ENCODE measurements around the gene MED26. TPM values are rescaled to one million over a fixed set of nuclear protein-coding genes. Genes with fewer than 3 reads are reported as not detected.

MED26 gene
- total and polyA plus RNA-seq, 9 of the 15 experiments (the other 6 are each of a cell fraction or from before 2014, with no cell fraction given), result 0.71 to 15.1 (median 6.2) TPM

- TF ChIP-seq, protein P1, sequence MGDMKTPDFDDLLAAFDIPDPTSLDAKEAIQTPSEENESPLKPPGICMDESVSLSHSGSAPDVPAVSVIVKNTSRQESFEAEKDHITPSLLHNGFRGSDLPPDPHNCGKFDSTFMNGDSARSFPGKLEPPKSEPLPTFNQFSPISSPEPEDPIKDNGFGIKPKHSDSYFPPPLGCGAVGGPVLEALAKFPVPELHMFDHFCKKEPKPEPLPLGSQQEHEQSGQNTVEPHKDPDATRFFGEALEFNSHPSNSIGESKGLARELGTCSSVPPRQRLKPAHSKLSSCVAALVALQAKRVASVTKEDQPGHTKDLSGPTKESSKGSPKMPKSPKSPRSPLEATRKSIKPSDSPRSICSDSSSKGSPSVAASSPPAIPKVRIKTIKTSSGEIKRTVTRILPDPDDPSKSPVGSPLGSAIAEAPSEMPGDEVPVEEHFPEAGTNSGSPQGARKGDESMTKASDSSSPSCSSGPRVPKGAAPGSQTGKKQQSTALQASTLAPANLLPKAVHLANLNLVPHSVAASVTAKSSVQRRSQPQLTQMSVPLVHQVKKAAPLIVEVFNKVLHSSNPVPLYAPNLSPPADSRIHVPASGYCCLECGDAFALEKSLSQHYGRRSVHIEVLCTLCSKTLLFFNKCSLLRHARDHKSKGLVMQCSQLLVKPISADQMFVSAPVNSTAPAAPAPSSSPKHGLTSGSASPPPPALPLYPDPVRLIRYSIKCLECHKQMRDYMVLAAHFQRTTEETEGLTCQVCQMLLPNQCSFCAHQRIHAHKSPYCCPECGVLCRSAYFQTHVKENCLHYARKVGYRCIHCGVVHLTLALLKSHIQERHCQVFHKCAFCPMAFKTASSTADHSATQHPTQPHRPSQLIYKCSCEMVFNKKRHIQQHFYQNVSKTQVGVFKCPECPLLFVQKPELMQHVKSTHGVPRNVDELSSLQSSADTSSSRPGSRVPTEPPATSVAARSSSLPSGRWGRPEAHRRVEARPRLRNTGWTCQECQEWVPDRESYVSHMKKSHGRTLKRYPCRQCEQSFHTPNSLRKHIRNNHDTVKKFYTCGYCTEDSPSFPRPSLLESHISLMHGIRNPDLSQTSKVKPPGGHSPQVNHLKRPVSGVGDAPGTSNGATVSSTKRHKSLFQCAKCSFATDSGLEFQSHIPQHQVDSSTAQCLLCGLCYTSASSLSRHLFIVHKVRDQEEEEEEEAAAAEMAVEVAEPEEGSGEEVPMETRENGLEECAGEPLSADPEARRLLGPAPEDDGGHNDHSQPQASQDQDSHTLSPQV (IDR thresholded peaks at IDR 0.05), result peak; percentile 29; the same call in 1 of the 2 replicates
- peak; percentile 55; the same call in 1 of the 2 replicates for TF ChIP-seq DPF2 (IDR thresholded peaks at IDR 0.05)
- no peak for TF ChIP-seq ZNF41 (CRISPR knock-in tag; conservative IDR thresholded peaks at IDR 0.05)
- TF ChIP-seq ADNP (tag; IDR thresholded peaks at IDR 0.05), result no peak
- TF ChIP-seq HMGN3 (IDR thresholded peaks at IDR 0.05; ENCODE audit: borderline replicate concordance, extremely low read depth, insufficient read length, low read depth, low read length), result no peak
- TF ChIP-seq POU5F1 (IDR thresholded peaks at IDR 0.05; ENCODE audit: borderline replicate concordance, low read depth, low read length, partially characterized antibody), result no peak
- no peak for TF ChIP-seq ZBTB8A (IDR thresholded peaks at IDR 0.05; ENCODE audit: partially characterized antibody)
- no peak for TF ChIP-seq BRD9 (IDR thresholded peaks at IDR 0.05; ENCODE audit: low read depth, partially characterized antibody)
- TF ChIP-seq, protein P2, sequence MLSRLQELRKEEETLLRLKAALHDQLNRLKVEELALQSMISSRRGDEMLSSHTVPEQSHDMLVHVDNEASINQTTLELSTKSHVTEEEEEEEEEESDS (CRISPR knock-in tag; IDR thresholded peaks at IDR 0.05), result no peak
- no peak for TF ChIP-seq ZNF316 (IDR thresholded peaks at IDR 0.05)
- no peak for TF ChIP-seq ZBTB9 (CRISPR knock-in tag; IDR thresholded peaks at IDR 0.05)
- TF ChIP-seq ETV1 (tag; conservative IDR thresholded peaks at IDR 0.05; ENCODE audit: low read depth), result no peak; the same call in 1 of the 2 replicates
- TF ChIP-seq, protein P3, sequence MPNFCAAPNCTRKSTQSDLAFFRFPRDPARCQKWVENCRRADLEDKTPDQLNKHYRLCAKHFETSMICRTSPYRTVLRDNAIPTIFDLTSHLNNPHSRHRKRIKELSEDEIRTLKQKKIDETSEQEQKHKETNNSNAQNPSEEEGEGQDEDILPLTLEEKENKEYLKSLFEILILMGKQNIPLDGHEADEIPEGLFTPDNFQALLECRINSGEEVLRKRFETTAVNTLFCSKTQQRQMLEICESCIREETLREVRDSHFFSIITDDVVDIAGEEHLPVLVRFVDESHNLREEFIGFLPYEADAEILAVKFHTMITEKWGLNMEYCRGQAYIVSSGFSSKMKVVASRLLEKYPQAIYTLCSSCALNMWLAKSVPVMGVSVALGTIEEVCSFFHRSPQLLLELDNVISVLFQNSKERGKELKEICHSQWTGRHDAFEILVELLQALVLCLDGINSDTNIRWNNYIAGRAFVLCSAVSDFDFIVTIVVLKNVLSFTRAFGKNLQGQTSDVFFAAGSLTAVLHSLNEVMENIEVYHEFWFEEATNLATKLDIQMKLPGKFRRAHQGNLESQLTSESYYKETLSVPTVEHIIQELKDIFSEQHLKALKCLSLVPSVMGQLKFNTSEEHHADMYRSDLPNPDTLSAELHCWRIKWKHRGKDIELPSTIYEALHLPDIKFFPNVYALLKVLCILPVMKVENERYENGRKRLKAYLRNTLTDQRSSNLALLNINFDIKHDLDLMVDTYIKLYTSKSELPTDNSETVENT (CRISPR knock-in tag; IDR thresholded peaks at IDR 0.05), result no peak
- TF ChIP-seq SIRT6 (IDR thresholded peaks at IDR 0.05; ENCODE audit: low read depth, low read length), result no peak
- no peak for TF ChIP-seq FOXP1 (CRISPR knock-in tag; IDR thresholded peaks at IDR 0.05)
- TF ChIP-seq CCAR2 (IDR thresholded peaks at IDR 0.05; ENCODE audit: low read depth, low read length), result no peak
- no peak for TF ChIP-seq TBL1XR1 (IDR thresholded peaks at IDR 0.05; ENCODE audit: low read length in 2 of 2)
- TF ChIP-seq SUPT5H (IDR thresholded peaks at IDR 0.05), result peak; percentile 58
- TF ChIP-seq EP400 (IDR thresholded peaks at IDR 0.05), result peak; percentile 85
- no peak for TF ChIP-seq PTTG1 (tag; IDR thresholded peaks at IDR 0.05; ENCODE audit: low read depth)
- no peak for TF ChIP-seq HNRNPH1 (optimal IDR thresholded peaks at IDR 0.05; ENCODE audit: low read depth, low read length)
These were observed 43.5 kb downstream of the MED26 start (continued) for GRCh38 chr19:16584248-16585093.

Data from K562 (cell line).